Mammary epithelial cell (primary cell): ENCODE results near the gene TEX26.

Experiments
- EZH2 ChIP-seq: IDR thresholded peaks from 2 replicates; pipeline ENCODE4 v1.6.1; 2012; ENCODE audit warnings: low read length, inconsistent platforms, borderline replicate concordance
- TF ChIP-seq, protein P1 (sequence below), 2 donors: IDR thresholded peaks in 1 of 2; conservative IDR thresholded peaks in 1 of 2; 2 replicates each; pipeline ENCODE4 v1.5.1; 2011 to 2012; ENCODE audit warnings: inconsistent platforms in 2 of 2, low read length in 2 of 2, mild to moderate bottlenecking in 2 of 2, control low read depth in 1 of 2, low read depth in 1 of 2; ENCODE audit not compliant: insufficient read depth in 1 of 2; ENCODE audit errors: extremely low read depth in 1 of 2

DNA sequence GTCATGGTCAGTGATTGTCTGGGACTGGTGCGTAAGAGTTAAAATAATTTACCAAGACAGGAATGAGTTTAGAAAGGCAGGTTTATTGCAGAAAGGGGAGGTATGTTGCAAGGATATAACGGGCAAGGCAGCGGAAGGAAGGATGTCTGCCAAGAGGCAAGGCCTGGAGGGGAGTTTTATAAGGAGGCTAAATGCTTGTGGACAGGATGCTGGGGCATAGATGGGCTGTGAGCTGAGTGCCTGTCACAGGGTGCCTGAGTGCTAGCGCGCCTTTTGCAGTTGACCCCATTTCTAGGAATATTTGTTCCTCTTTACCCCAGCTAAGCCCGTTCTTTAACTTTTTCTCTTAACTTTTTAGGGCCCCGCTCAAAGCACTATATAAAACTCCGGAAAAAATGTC lies 58.7 kb downstream of the TEX26 start:
- TF ChIP-seq, protein P1, sequence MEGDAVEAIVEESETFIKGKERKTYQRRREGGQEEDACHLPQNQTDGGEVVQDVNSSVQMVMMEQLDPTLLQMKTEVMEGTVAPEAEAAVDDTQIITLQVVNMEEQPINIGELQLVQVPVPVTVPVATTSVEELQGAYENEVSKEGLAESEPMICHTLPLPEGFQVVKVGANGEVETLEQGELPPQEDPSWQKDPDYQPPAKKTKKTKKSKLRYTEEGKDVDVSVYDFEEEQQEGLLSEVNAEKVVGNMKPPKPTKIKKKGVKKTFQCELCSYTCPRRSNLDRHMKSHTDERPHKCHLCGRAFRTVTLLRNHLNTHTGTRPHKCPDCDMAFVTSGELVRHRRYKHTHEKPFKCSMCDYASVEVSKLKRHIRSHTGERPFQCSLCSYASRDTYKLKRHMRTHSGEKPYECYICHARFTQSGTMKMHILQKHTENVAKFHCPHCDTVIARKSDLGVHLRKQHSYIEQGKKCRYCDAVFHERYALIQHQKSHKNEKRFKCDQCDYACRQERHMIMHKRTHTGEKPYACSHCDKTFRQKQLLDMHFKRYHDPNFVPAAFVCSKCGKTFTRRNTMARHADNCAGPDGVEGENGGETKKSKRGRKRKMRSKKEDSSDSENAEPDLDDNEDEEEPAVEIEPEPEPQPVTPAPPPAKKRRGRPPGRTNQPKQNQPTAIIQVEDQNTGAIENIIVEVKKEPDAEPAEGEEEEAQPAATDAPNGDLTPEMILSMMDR (conservative IDR thresholded peaks at IDR 0.05 in 1 of 2, IDR thresholded peaks at IDR 0.05 in 1 of 2; ENCODE audit: extremely low read depth in 1 of 2, insufficient read depth in 1 of 2, low read depth in 1 of 2, low read length in 2 of 2) = no peak
- no peak for TF ChIP-seq EZH2
